Ovary (tissue), 3 donors: ENCODE results near the gene DUXB.

Experiments used
- CTCF ChIP-seq, 3 donors: fragments of 450-650 bp in 2 of 3; fragments of 200-600 bp in 1 of 3; IDR thresholded peaks; one replicate each; pipeline versions ENCODE4 v1.5.1 to v1.8.0; 2016 to 2022; ENCODE audit warnings: antibody characterized with exemption in 3 of 3, mild to moderate bottlenecking in 1 of 3
- EP300 ChIP-seq: sonication (generic); formaldehyde crosslinking; IDR thresholded peaks from one replicate; pipeline ENCODE4 v1.6.1; 2017; ENCODE audit warnings: antibody characterized with exemption
- POLR2A ChIP-seq: fragments of 450-650 bp; IDR thresholded peaks from one replicate; pipeline ENCODE4 v1.6.1; 2017; ENCODE audit warnings: antibody characterized with exemption, mild to moderate bottlenecking, moderate library complexity
- donor health status: DM: no; HTN: no; CAD: no.

- TF ChIP-seq CTCF (IDR thresholded peaks at IDR 0.05) (no peak), EP300 (no peak), POLR2A (no peak)
These were observed 45.1 kb upstream of the DUXB start for GRCh38 chr16:75746359-75746758.
